Thoracic aorta (tissue), 2 donors: ENCODE measurements around the gene ZNF22. TPM values are rescaled to one million over a fixed set of nuclear protein-coding genes. Genes with fewer than 3 reads are reported as not detected.

Experiments
- ATAC-seq: fragments of 150-250 bp; one replicate; pipeline ENCODE4 v1.8.0; 2017; ENCODE audit warnings: low read depth; ENCODE audit not compliant: insufficient number of reproducible peaks, low FRiP score
- DNase-seq: peaks from one replicate; pipeline ENCODE4 v3.0.0-alpha.2; 2020; ENCODE audit warnings: low spot score
- H3K27ac ChIP-seq, 2 donors: fragments of 200-600 bp; sonication (generic); 1 replicate in 1 of 2; 2 replicates in 1 of 2; pipeline ENCODE4 v1.5.1; 2016; ENCODE audit warnings: mild to moderate bottlenecking in 2 of 2, moderate library complexity in 2 of 2
- H3K27me3 ChIP-seq: fragments of 200-600 bp; sonication (generic); replicated peaks from 2 replicates; pipeline ENCODE4 v1.6.0; 2016; ENCODE audit warnings: mild to moderate bottlenecking; ENCODE audit not compliant: insufficient read depth
- H3K36me3 ChIP-seq: fragments of 200-600 bp; sonication (generic); one replicate; pipeline ENCODE4 v1.5.1; 2016
- H3K4me1 ChIP-seq, 2 donors: fragments of 200-600 bp; sonication (generic); 1 replicate in 1 of 2; 2 replicates in 1 of 2; pipeline versions ENCODE4 v1.5.1 to v1.6.0; 2016; ENCODE audit warnings: low read depth in 2 of 2, mild to moderate bottlenecking in 1 of 2; ENCODE audit not compliant: control insufficient read depth in 1 of 2
- H3K4me3 ChIP-seq: fragments of 200-600 bp; sonication (generic); 2 replicates; pipeline ENCODE4 v1.5.1; 2016; ENCODE audit warnings: mild to moderate bottlenecking
- H3K9me3 ChIP-seq: fragments of 200-600 bp; sonication (generic); 2 replicates; pipeline ENCODE4 v1.5.1; 2016
- CTCF ChIP-seq: fragments of 200-600 bp; sonication (generic); IDR thresholded peaks from one replicate; pipeline ENCODE4 v1.5.1; 2019; ENCODE audit warnings: antibody characterized with exemption
- total RNA-seq, 2 donors: library from RNA; depleted of rRNA; stranded (reverse); fragments of >200 nt; gene quantifications; one replicate each; pipeline versions ENCODE4 v1.1.0 to v1.2.3, GENCODE V29; 2016

The ZNF22 gene
- total RNA-seq, 2 donors from 2014 or later, result 16.6 to 20.7 TPM

GRCh38 chr10:44989597-44990301, 11.0 kb upstream of the ZNF22 start:
- Histone ChIP-seq H3K9me3 (no peaks in the 10 kb centered on the region), H3K4me1 (peaks cover 56 to 79% of the 10 kb centered on the region in 2 donors), H3K4me3 (no peak overlapping the region), H3K27ac (peak overlapping the region; percentile 4 to 39), H3K27me3 (no peaks in the 10 kb centered on the region), H3K36me3 (no peaks in the 10 kb centered on the region)
- ATAC-seq (no peak), DNase-seq (no peak)
- no peak for TF ChIP-seq CTCF

DNA sequence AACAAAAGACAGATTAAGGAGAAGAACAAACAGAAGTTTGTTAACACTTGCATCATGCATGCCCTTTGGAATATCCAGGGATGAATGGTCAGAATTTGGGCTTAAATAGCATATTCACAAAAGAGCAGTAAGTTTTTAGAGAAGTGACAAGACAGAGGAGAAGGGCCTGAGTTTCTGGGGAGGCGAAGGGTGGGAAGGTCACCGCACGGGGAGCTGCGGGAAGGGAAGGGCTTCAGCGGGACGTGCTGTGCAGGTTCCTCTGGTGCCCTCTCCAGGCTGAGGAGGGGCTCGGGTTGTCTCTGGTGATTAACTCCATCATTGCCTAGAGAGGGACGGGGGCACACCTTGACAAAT, 10.4 kb upstream of the ZNF22 start:
- no peaks in the 10 kb centered on the region for H3K36me3 ChIP-seq
- no peak for TF ChIP-seq CTCF
- ATAC-seq (no peak), DNase-seq (no peak)
- H3K4me3 ChIP-seq, result no peak overlapping the region
- peaks cover 56 to 79% of the 10 kb centered on the region in 2 donors for H3K4me1 ChIP-seq
- no peak overlapping the region for H3K27ac ChIP-seq
- no peaks in the 10 kb centered on the region for H3K9me3 ChIP-seq
- no peaks in the 10 kb centered on the region for H3K27me3 ChIP-seq

GRCh38 chr10:44990965-44991364, 9.8 kb upstream of the ZNF22 start:
- H3K36me3 ChIP-seq, result no peaks in the 10 kb centered on the region
- peaks cover 55 to 79% of the 10 kb centered on the region in 2 donors for H3K4me1 ChIP-seq
- no peaks in the 10 kb centered on the region for H3K27me3 ChIP-seq
- peak overlapping the region in 1 of 2 donors; percentile 92 for H3K27ac ChIP-seq
- no peaks in the 10 kb centered on the region for H3K9me3 ChIP-seq
- TF ChIP-seq CTCF, result no peak
- no peak overlapping the region for H3K4me3 ChIP-seq
- ATAC-seq, result no peak
- no peak for DNase-seq

GRCh38 chr10:44991571-44991970, 9.2 kb upstream of the ZNF22 start:
- H3K27me3 ChIP-seq, result no peaks in the 10 kb centered on the region
- H3K36me3 ChIP-seq, result no peaks in the 10 kb centered on the region
- TF ChIP-seq CTCF, result no peak
- no peak overlapping the region for H3K4me3 ChIP-seq
- DNase-seq, result no peak
- H3K9me3 ChIP-seq, result no peaks in the 10 kb centered on the region
- H3K27ac ChIP-seq, result peak overlapping the region; percentile 77 to 92
- ATAC-seq, result no peak
- H3K4me1 ChIP-seq, result peaks cover 50 to 79% of the 10 kb centered on the region in 2 donors

GRCh38 chr10:44992070-44992731, 8.5 kb upstream of the ZNF22 start:
- Histone ChIP-seq H3K4me1 (peaks cover 50 to 79% of the 10 kb centered on the region in 2 donors), H3K36me3 (no peaks in the 10 kb centered on the region)

More at GRCh38 chr10:44992070-44992731, 8.5 kb upstream of the ZNF22 start:
- no peaks in the 10 kb centered on the region for H3K27me3 ChIP-seq
- ATAC-seq, result no peak
- peak overlapping the region; percentile 77 to 92 for H3K27ac ChIP-seq
- DNase-seq, result no peak
- no peak for TF ChIP-seq CTCF
- H3K9me3 ChIP-seq, result no peaks in the 10 kb centered on the region
- no peak overlapping the region for H3K4me3 ChIP-seq
